H9 (cell line): ENCODE data around the gene KIF13A. TPM values are rescaled to one million over a fixed set of nuclear protein-coding genes. Genes with fewer than 3 reads are reported as not detected.

Experiments used
- DNase-seq: peaks from one replicate; pipeline ENCODE4 v3.0.0-alpha.2; 2017
- H2AFZ ChIP-seq: one replicate; pipeline ENCODE4 v1.6.1; 2013; ENCODE audit warnings: mild to moderate bottlenecking, low read length, control low read depth, moderate library complexity
- H2AK5ac ChIP-seq: 2 replicates; pipeline ENCODE4 v1.6.1; 2013; ENCODE audit warnings: low read length, control low read depth, mixed read lengths; ENCODE audit not compliant: insufficient read length
- H2BK120ac ChIP-seq: one replicate; pipeline ENCODE4 v1.6.1; 2013; ENCODE audit warnings: low read depth, mild to moderate bottlenecking, low read length, control low read depth, inconsistent platforms; ENCODE audit not compliant: poor library complexity, severe bottlenecking
- H2BK12ac ChIP-seq: 2 replicates; pipeline ENCODE4 v1.6.1; 2013; ENCODE audit warnings: low read length, control low read depth, mixed read lengths, low read depth; ENCODE audit not compliant: insufficient read length
- H2BK15ac ChIP-seq: 2 replicates; pipeline ENCODE4 v1.6.1; 2013; ENCODE audit warnings: low read depth, low read length, control low read depth
- H2BK20ac ChIP-seq: one replicate; pipeline ENCODE4 v1.6.1; 2013; ENCODE audit warnings: low read depth, mild to moderate bottlenecking, low read length, control low read depth, inconsistent platforms; ENCODE audit not compliant: poor library complexity, severe bottlenecking
- H2BK5ac ChIP-seq: 2 replicates; pipeline ENCODE4 v1.6.1; 2013; ENCODE audit warnings: low read length, control low read depth, mixed read lengths; ENCODE audit not compliant: insufficient read length
- H3K14ac ChIP-seq: 2 replicates; pipeline ENCODE4 v1.6.1; 2013; ENCODE audit warnings: low read length, control low read depth; ENCODE audit not compliant: insufficient read depth
- H3K18ac ChIP-seq: 2 replicates; pipeline ENCODE4 v1.6.1; 2013; ENCODE audit warnings: low read depth, mild to moderate bottlenecking, mixed read lengths, low read length, control low read depth; ENCODE audit not compliant: insufficient read length
- H3K23ac ChIP-seq: 2 replicates; pipeline ENCODE4 v1.6.1; 2013; ENCODE audit warnings: low read length, control low read depth, mixed read lengths, low read depth; ENCODE audit not compliant: insufficient read length
- H3K23me2 ChIP-seq: 2 replicates; pipeline ENCODE4 v1.6.1; 2013; ENCODE audit warnings: low read depth, mild to moderate bottlenecking, mixed read lengths, low read length, control low read depth; ENCODE audit not compliant: insufficient read length, poor library complexity, severe bottlenecking
- H3K27ac ChIP-seq: 2 replicates; pipeline ENCODE4 v1.5.1; 2013; ENCODE audit warnings: low read length, control low read depth, mixed read lengths, low read depth; ENCODE audit not compliant: insufficient read length
- H3K27me3 ChIP-seq: 2 replicates; pipeline ENCODE4 v1.6.1; 2013; ENCODE audit warnings: low read length, control low read depth, inconsistent platforms; ENCODE audit not compliant: insufficient read depth
- H3K4ac ChIP-seq: 2 replicates; pipeline ENCODE4 v1.6.1; 2013; ENCODE audit warnings: low read depth, mild to moderate bottlenecking, control low read depth, inconsistent platforms, low read length, moderate library complexity
- H3K4me1 ChIP-seq: 2 replicates; pipeline ENCODE4 v1.6.1; 2013; ENCODE audit warnings: low read length, control low read depth, inconsistent platforms; ENCODE audit not compliant: insufficient read depth
- H3K4me2 ChIP-seq: 2 replicates; pipeline ENCODE4 v1.6.1; 2013; ENCODE audit warnings: low read length, control low read depth, mixed read lengths; ENCODE audit not compliant: insufficient read length, insufficient read depth
- H3K56ac ChIP-seq: 2 replicates; pipeline ENCODE4 v1.6.1; 2013; ENCODE audit warnings: low read depth, mild to moderate bottlenecking, mixed read lengths, low read length, control low read depth; ENCODE audit not compliant: insufficient read length
- H3K79me1 ChIP-seq: 2 replicates; pipeline ENCODE4 v1.6.1; 2013; ENCODE audit warnings: low read depth, mild to moderate bottlenecking, moderate library complexity, low read length, control low read depth, inconsistent platforms; ENCODE audit not compliant: insufficient read depth, poor library complexity, severe bottlenecking
- H3K79me2 ChIP-seq: 2 replicates; pipeline ENCODE4 v1.6.1; 2013; ENCODE audit warnings: low read length, control low read depth, inconsistent platforms; ENCODE audit not compliant: insufficient read depth
- H3K9ac ChIP-seq: 2 replicates; pipeline ENCODE4 v1.6.1; 2013; ENCODE audit warnings: low read length, control low read depth, mixed read lengths; ENCODE audit not compliant: insufficient read length; ENCODE audit errors: extremely low read depth
- H3K9me3 ChIP-seq: one replicate; pipeline ENCODE4 v1.6.1; 2013; ENCODE audit warnings: low read depth, low read length, inconsistent platforms; ENCODE audit not compliant: control insufficient read depth
- H3T11ph ChIP-seq: one replicate; pipeline ENCODE4 v1.6.1; 2013; ENCODE audit warnings: mild to moderate bottlenecking, low read length, control low read depth, inconsistent platforms
- H4K20me1 ChIP-seq: one replicate; pipeline ENCODE4 v1.6.1; 2013; ENCODE audit not compliant: control insufficient read depth, insufficient read length, insufficient read depth
- H4K5ac ChIP-seq: 2 replicates; pipeline ENCODE4 v1.6.1; 2013; ENCODE audit warnings: low read depth, mild to moderate bottlenecking, mixed read lengths, low read length, control low read depth; ENCODE audit not compliant: insufficient read length
- H4K8ac ChIP-seq: replicated peaks from 2 replicates; pipeline ENCODE4 v1.6.1; 2013; ENCODE audit warnings: low read length, control low read depth, mixed read lengths, low read depth; ENCODE audit not compliant: insufficient read length
- H4K91ac ChIP-seq: 2 replicates; pipeline ENCODE4 v1.6.1; 2013; ENCODE audit warnings: low read depth, mild to moderate bottlenecking, moderate library complexity, mixed read lengths, low read length, control low read depth; ENCODE audit not compliant: insufficient read length
- H3K27ac Mint-ChIP-seq, 3 experiments: 2 replicates in 2 of 3; 3 replicates in 1 of 3; pipeline ENCODE4 v1.8.0; 2020 to 2021; ENCODE audit warnings: mixed read lengths in 3 of 3, mild to moderate bottlenecking in 1 of 3, moderate library complexity in 1 of 3
- H3K27me3 Mint-ChIP-seq: 2 replicates; pipeline ENCODE4 v1.8.0; 2021; ENCODE audit warnings: low read depth, mild to moderate bottlenecking, moderate library complexity, mixed read lengths
- H3K36me3 Mint-ChIP-seq, 3 experiments: 2 replicates in 2 of 3; 3 replicates in 1 of 3; pipeline ENCODE4 v1.8.0; 2020 to 2021; ENCODE audit warnings: low read depth in 3 of 3, mixed read lengths in 3 of 3; ENCODE audit not compliant: insufficient read depth in 1 of 3
- H3K4me1 Mint-ChIP-seq, 2 experiments: 2 replicates each; pipeline ENCODE4 v1.8.0; 2020; ENCODE audit warnings: mixed read lengths in 2 of 2
- H3K4me3 Mint-ChIP-seq, 2 experiments: 2 replicates in 1 of 2; 3 replicates in 1 of 2; pipeline ENCODE4 v1.8.0; 2020 to 2021; ENCODE audit warnings: mild to moderate bottlenecking in 2 of 2, mixed read lengths in 2 of 2, moderate library complexity in 1 of 2
- H3K9me3 Mint-ChIP-seq, 2 experiments: 2 replicates in 1 of 2; 3 replicates in 1 of 2; pipeline ENCODE4 v1.8.0; 2020; ENCODE audit warnings: mild to moderate bottlenecking in 2 of 2, mixed read lengths in 2 of 2, moderate library complexity in 1 of 2
- CTCF ChIP-seq: fragments of 200-600 bp; sonication (generic); conservative IDR thresholded peaks from 3 replicates; pipeline ENCODE4 v1.8.0; 2021; ENCODE audit warnings: antibody characterized with exemption, mild to moderate bottlenecking
- WGBS: extraction: QIAGEN DNeasy Blood & Tissue Kit; methylation state at CpG from one replicate; pipeline ENCODE4 v1.1.7; 2013; ENCODE audit warnings: missing lambda C conversion rate, low lambda C conversion rate, mixed read lengths; ENCODE audit not compliant: insufficient read length; ENCODE audit errors: extremely low coverage; 5-methylcytosine and 5-hydroxymethylcytosine counted together
- total RNA-seq: library from RNA; stranded (reverse); gene quantifications from 2 replicates; pipeline ENCODE4 v1.2.1, GENCODE V29; 2021

KIF13A gene
- total RNA-seq, 1 experiment from 2014 or later, result 38.2 TPM

- no peak; the same call in 2 of the 3 replicates for TF ChIP-seq CTCF
- no peaks in the 10 kb centered on the region for H3K9me3 ChIP-seq
- Mint-ChIP-seq H3K36me3 (peaks cover 6 to 22% (median 13%) of the 10 kb centered on the region in 3 experiments; a peak in 6 of 7 replicates), H3K27ac (peak overlapping the region in 2 of 3 experiments; percentile 2 to 15; a peak in 3 of 7 replicates), H3K9me3 (no peaks in the 10 kb centered on the region), H3K4me3 (no peak overlapping the region), H3K4me1 (peaks cover 6 to 7% of the 10 kb centered on the region in 2 experiments), H3K27me3 (no peaks in the 10 kb centered on the region)
- H2BK12ac ChIP-seq, result no peak overlapping the region
- no peak overlapping the region for H3K27ac ChIP-seq
- no peak overlapping the region for H3K14ac ChIP-seq
- H2BK20ac ChIP-seq, result no peak overlapping the region
- no peak overlapping the region for H3K4me2 ChIP-seq
- H3T11ph ChIP-seq, result no peak overlapping the region
- H3K79me2 ChIP-seq, result no peaks in the 10 kb centered on the region
- H3K27me3 ChIP-seq, result no peaks in the 10 kb centered on the region
- no peak overlapping the region for H2BK5ac ChIP-seq
- H3K4ac ChIP-seq, result no peak overlapping the region
- no peak overlapping the region for H4K8ac ChIP-seq
- H4K20me1 ChIP-seq, result no peaks in the 10 kb centered on the region
- H3K4me1 ChIP-seq, result peaks cover 7% of the 10 kb centered on the region; the same call in 1 of the 2 replicates
- WGBS, result no CpG with 5 or more reads among the region's 7 CpGs
- no peak overlapping the region for H3K23ac ChIP-seq
- H3K9ac ChIP-seq, result no peak overlapping the region
- no peak overlapping the region for H3K56ac ChIP-seq
- H2BK15ac ChIP-seq, result no peak overlapping the region
- H3K18ac ChIP-seq, result no peak overlapping the region
- H4K5ac ChIP-seq, result no peak overlapping the region
- H3K79me1 ChIP-seq, result no peaks in the 10 kb centered on the region
- no peak overlapping the region for H2AFZ ChIP-seq
- H2AK5ac ChIP-seq, result no peak overlapping the region
- no peak overlapping the region for H4K91ac ChIP-seq
- peak; percentile 47 for DNase-seq
- no peak overlapping the region for H2BK120ac ChIP-seq
- no peaks in the 10 kb centered on the region for H3K23me2 ChIP-seq
These were observed 167.4 kb downstream of the KIF13A start for GRCh38 chr6:17820055-17820454.
